Measurements from ENCODE around the gene ADAM8.
A peak's percentile ranks its signal among the peaks of the same experiment; 100 is the strongest.
"Not testable (repeated sequence)": the region's sequence is repeated elsewhere in the genome, so short reads cannot be mapped to it uniquely, and the experiment has no call there.

Gene ADAM8

GRCh38 chr10:133276435-133277201 lies at the start of gene ADAM8:
Gene ADAM8, minus strand, starts transcription at chr10:133276868. Its CDS starts 51 bp downstream, at chr10:133276817.
- DNase-seq = peak; percentile 78

DNA sequence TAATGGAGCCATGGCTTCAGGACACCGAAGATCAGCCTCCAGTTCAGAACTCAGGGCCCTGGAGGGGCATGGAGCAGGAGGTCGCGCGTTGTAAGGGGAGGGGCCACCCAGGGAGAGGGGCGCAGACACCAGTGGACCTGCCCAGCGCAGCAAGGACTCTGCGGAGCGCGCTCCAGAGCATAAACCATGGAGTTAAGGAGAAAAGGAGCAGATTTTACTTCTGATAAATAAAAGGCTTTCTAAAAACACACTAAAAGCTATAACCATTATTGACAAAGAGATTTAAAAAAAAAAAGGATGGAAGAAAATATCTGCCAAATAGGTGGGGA lies 49.5 kb upstream of the ADAM8 start:
- DNase-seq = no peak

- DNase-seq = peak; percentile 31
These were observed 49.0 kb upstream of the ADAM8 start for GRCh38 chr10:133325440-133326222.

DNA sequence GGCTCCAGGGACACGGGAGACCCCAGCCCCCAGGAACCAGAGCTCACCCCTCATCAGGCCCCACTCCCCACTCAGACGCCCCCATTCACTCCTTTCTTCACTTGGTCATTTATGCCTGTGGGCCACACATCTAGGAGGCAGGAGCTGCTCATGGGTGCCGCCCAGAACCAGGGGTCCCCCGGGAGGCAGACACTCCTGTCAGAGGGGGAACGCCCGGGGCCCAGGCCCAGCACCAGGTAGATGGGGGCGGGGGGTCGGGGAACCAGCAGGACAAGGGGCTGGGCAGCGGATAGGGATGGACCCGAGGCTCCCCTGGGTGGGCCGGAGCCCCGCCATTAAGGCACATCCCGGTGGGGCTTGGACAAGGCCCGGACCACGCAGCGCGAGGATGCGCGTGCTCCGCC lies 48.2 kb upstream of the ADAM8 start:
- no peak for DNase-seq

DNA sequence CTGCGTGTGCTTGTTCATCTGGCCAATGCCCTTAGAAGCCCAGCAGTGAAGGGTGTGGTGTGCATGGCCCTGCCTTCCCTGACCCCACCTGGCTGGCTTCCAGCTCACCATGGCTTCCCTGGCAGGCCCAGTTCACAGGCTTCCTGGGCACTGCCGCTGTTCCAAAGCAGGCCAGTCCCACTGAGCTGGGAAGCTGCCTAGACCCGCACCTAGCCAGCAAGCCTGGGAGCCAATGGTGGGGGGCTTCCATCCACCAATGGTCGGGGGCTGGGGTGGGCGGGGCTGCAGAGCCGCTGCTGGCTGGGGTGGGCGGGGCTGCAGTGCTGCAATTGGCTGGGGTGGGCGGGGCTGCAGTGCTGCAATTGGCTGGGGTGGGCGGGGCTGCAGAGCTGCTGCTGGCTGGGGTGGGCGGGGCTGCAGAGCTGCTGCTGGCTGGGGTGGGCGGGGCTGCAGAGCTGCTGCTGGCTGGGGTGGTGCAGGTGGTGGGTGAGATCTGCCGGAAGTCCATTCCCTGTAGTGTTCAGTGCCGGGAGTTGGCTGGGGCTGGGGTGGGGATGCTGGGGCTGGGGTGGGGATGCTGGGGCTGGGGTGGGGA lies 47.6 kb upstream of the ADAM8 start:
- peak; percentile 78 for DNase-seq

DNA sequence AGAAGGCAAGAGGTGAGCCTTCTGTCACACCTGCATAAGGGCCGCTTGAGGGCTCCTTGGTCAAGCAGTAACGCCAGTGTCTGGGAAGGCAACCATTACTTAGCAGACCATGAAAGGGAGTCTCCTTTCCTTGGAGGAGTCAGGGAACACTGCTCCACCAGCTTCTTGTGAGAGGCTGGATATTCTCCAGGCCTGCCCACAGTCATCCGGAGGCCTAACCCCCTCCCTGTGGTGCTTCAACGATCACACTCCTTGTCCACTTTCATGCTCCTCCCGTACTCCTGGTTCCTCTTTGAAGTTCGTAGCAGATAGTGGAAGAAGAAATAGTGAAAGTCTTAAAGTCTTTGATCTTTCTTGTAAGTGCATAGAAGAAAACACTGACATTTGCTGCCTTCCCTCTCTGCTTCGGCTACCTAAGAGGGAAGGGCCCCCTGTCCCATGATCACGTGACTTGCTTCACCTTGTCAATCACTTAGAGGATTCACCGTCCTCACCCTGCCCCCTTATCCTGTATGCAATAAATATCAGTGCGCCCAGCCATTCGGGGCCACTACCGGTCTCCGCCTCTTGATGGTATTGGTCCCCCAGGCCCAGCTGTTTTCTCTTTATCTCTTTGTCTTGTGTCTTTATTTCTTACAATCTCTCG lies 45.5 kb upstream of the ADAM8 start:
- DNase-seq = not testable (repeated sequence)

- DNase-seq = not testable (repeated sequence)
These were observed 44.3 kb upstream of the ADAM8 start for GRCh38 chr10:133320852-133321422.

DNA sequence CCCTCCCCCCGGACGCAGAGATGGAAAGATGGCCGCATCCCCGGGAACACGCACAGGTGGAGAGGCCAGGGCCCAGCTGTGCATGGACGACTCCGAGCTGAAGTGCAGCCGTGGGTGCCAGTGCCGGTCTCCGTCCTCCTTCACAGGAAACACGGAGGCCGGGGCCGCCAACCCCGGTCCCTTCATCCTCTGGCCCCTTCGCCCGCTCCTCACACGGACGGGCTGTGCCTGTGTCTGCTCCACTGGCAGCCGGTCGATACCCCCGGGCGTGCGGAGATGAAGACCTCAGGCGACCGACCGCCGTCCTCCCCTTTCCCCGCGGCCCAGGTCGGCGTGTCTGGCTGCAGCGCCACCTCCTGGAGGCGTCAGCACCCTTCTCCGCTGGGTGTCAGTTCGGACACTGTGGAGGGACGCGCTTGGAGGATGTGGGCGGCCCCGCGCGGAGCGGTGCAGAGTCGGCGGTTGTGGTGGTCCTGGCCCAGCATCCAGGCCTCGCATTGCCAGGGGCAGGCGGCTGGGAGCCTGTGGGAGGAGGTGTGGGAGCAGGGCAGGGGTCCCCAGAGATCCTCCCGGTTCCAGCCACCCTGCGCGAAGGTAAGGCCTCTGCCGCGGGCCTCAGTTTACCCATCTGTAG lies 41.9 kb upstream of the ADAM8 start:
- DNase-seq = peak; percentile 77

DNA sequence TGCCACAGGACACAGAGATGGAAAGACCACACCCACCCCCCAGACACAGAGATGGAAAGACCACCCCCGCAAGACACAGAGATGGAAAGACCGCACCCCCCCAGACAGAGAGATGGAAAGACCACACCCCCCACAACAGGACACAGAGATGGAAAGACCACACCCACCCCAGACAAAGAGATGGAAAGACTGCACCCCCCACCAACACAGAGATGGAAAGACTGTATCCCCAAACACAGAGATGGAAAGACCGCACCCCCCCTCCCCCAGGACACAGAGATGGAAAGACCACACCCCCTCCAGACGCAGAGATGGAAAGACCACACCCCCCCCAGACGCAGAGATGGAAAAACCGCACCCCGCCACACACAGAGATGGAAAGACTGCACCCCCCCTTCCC lies 40.1 kb upstream of the ADAM8 start:
- no peak for DNase-seq

- DNase-seq = no peak
These were observed 39.6 kb upstream of the ADAM8 start for GRCh38 chr10:133316266-133316665.

GRCh38 chr10:133315847-133316246 lies 39.2 kb upstream of the ADAM8 start:
- DNase-seq = no peak

DNA sequence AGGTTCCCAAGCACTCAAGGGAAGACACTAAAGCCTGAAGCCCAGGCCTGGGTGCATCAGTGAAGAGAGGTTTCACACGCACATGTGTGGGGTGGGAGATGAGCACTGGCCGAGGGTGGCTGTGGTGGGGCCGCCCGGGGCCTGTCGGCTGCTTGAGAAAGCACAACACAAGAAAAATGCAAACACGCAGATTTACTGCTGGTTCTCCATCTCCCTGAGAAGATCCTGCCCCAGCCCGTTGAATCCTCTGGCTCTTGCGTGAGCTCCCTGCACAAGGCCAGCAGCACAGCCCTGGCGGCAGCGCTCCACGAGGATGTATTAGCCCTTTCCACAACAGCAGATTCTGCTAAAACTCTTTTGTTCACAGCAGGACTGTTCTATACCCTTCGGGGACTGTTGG lies 38.2 kb upstream of the ADAM8 start:
- DNase-seq = no peak

DNA sequence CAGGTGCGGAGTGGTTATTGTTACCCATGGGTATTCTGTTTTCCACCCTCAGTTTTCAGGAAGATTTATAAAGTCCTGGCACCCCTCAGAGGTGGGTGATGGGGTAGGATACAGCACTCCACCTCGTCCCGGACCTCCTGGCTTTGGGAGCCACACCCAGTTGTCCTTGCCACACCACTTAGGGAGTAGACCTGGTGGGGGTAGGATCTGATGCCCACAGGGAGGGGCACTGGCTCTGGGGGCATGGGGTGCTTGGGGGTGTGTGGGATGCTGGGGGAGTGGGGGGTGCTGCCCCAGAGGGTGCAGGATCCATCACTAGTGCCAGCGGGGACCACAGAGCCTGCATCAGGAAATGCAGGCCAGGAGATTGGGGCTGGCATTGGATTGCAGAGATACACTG lies 36.5 kb upstream of the ADAM8 start:
- DNase-seq = no peak

DNA sequence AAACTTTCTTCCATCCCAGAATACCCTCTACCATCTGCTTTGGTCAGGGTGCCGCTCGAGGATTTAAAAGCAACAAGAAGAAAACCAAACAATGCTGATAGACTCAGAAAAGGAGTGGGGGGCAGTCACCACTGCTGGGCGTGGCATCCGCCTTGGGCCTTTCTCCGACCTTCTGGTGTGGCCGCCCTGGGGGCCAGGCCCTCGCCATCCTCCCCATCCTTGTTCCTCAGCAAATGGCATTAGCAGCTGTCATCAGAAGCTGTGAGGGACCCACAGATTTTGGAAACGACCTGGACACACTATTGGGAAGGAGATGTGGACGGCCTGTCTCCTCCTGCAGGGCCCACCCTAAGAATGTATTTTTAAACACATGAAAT lies 36.1 kb upstream of the ADAM8 start:
- DNase-seq = no peak

DNA sequence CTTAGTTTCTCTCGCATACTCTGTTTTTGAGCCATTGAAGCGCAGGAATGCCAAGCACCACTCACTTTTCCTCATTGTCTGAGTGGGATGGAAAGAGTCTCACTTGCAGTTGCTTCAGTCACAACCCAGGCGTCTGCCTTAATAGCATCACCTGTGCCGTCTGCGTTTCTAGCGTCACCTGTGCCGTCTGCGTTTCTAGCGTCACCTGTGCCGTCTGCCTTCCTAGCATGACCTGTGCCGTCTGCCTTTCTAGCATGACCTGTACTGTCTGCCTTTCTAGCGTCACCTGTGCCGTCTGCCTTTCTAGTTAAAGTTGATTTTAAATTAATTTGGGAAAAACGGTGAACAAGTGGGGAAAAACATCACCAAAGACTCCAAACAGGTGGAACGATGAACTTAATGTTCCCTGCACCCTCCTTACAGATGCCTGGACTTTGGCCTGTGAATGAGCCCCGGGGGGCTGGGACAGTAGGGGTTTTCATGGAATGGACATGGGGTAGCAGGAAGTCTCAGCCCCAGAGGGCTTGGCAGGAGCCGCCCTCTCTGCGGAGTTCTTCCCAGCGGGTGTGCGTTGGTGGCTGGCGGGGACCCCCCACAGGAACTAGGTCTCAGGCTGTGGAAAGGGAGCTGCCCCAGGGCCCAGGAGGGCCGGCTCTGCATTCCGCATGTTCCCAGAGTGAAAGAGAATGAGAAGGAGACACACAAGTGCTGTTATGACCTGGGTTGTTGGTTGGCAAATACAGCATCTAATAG lies 35.5 kb upstream of the ADAM8 start:
- DNase-seq = no peak

GRCh38 chr10:133311570-133311969 lies 34.9 kb upstream of the ADAM8 start:
- no peak for DNase-seq

- no peak for DNase-seq
These were observed 34.1 kb upstream of the ADAM8 start for GRCh38 chr10:133310789-133311188.

GRCh38 chr10:133310399-133310755 lies 33.7 kb upstream of the ADAM8 start:
- DNase-seq = no peak

- DNase-seq = no peak
These were observed 33.2 kb upstream of the ADAM8 start for GRCh38 chr10:133309720-133310398.

GRCh38 chr10:133309100-133309719 lies 32.5 kb upstream of the ADAM8 start:
- peak; percentile 93 for DNase-seq

Measured in CD4-positive, alpha-beta T cell treated with Interleukin-12 subunit alpha and Interleukin-12 subunit beta, for 1 hour (primary cell).